GM18909 (cell line): Measurements from ENCODE around the gene TET1.
"Not testable (repeated sequence)": the region's sequence is repeated elsewhere in the genome, so short reads cannot be mapped to it uniquely, and the experiment has no call there.

Experiments
- ATAC-seq: cut with Tn5 transposase; IDR thresholded peaks from one replicate; pipeline ENCODE4 v1.9.1; 2021; ENCODE audit warnings: mild to moderate bottlenecking; ENCODE audit not compliant: unreplicated experiment, poor library complexity

TET1 gene

DNA sequence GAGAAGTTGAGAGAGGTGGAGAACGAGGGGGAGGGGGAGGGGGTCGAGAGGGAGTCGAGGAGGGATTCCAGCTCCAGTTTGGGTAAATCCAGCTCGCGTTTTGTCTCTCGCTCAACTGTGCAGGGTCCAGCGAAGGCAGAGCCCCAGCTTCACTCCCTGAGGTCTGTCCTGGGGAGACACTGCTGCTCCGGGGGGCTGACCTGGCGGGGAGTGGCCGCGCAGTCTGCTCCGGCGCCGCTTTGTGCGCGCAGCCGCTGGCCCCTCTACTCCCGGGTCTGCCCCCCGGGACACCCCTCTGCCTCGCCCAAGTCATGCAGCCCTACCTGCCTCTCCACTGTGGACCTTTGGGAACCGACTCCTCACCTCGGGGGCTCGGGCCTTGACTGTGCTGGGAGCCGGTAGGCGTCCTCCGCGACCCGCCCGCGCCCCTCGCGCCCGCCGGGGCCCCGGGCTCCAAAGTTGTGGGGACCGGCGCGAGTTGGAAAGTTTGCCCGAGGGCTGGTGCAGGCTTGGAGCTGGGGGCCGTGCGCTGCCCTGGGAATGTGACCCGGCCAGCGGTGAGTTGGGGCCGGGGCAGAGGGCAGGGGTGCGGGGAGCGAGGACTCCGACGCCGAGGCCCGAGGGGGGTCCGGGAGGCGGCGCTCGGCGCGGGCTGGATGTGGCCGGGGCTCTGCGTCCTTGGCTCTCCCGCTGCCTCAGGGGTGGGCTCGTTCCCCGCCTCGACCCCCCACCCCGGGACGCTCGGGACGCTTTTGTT is at the start of gene TET1:
TET1 (plus strand) TSS at position 152 of the 757 bp plus-strand sequence. CDS start 12,002 bp downstream, outside the sequence.
- ATAC-seq = no peak

DNA sequence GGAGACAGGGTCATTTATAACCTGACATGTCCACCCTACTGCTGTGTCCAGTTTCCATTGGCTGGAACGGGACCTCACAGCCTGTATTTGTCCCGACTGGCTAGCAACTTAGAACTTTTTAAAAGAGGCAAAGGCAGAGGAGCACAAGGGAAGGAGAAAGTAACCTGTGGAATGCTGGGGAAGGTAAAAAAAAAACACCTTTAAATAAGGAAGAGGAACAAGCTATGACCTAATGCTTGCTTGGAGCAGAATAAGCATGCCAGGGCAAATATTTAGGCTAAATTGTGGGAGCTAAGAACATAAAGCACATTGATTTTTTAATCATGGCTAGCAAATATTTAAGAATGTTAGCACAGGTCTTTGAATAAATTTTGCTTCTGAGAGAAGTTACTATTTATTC is 43.9 kb upstream of the TET1 start:
- ATAC-seq = not testable (repeated sequence)

DNA sequence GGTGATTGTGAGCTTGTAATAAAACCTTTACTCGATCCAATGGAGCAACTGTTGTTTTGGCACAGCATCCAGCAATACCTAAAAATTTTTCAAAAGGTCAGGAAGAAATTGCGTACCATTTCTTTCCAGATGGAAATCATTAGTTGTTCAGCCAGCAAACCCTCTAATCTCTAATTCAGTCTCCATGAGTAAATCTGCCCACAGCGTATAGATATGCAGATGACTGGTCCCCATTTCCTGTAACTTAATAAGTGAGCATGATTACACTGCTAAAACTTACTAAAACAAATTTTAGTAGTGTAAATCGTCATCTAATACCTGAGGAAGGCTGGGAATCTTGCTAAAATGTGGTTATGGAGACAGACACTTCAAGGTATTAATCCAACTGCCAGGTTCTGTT is 43.4 kb upstream of the TET1 start:
- no peak for ATAC-seq

DNA sequence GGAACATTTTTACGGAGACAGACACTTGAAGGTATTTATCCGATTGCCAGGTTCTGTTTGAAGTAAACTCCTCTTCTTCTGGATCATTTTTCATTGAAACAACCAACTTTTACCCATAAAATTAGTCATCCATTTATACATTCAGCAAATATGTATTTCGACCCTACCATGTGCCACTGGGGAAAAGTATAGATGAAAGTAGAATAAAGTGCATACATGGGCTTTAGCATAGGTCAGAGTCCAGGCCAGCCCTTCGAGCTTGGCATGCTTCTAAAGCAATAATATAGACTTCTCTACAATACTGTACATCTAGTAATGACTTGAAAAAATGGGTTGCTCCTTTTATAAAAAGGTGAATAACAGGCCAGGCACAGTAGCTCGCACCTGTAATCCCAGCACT is 42.9 kb upstream of the TET1 start:
- ATAC-seq = no peak

DNA sequence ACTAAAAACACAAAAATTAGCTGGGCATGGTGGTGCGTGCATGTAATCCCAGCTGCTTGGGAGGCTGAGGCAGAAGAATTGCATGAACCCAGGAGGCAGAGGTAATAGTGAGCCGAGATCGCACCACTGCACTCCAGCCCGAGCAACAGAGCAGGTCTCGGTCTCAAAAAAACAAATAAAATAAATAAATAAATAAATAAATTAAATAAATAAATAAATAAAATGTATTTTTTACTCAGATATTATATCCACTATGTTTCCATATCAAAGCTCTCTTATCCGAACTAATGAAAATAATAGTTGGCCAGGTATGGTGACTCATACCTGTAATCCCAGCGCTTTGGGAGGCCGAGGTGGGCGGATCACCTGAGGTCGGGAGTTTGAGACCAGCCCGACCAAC is 41.5 kb upstream of the TET1 start:
- ATAC-seq = not testable (repeated sequence)

DNA sequence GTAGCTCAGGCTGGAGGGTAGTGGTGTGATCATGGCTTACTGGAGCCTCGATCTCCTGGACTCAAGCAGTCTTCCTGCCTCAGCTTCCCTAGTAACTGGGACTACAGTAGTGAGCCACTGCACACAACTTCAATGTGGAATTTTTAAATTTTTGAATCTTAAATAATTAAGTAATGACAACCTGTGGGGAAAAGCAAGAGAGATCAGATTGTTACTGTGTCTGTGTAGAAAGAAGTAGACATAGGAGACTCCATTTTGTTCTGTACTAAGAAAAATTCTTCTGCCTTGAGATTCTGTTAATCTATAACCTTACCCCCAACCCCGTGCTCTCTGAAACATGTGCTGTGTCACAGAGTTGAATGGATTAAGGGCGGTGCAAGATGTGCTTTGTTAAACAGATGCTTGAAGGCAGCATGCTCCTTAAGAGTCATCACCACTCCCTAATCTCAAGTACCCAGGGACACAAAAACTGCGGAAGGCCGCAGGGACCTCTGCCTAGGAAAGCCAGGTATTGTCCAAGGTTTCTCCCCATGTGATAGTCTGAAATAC is 34.6 kb upstream of the TET1 start:
- ATAC-seq = not testable (repeated sequence)

DNA sequence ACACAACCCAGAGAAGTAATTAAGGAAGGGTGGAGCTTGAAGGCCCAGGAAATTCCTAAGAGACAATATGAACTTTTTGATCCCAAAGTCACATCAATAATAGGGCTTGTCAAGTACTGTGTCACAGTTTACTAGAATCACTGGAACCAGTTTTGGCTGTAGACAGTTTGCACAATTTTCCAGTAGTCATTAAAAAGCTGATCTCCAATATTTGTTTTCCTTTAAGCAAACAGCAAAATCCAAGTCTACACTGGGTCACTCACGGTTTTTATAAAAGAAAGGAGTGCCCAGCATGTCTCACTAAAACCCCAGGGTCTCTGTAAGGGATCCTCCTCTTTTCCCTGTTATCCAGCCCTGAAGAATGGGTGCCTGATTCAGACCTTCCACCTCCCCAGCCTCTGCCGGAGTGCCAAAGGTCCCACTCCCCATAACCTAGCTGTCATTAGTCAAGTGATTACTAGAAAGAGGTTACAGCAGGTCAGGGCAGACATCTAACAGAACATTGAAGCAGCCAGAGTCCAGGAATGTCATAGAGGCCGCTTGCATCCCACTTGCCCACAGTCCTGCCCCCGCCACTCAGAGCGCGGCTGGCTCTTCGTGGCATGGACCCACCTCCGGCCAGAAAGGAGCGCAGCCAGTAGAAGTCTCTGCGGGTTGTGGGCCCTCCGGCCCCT is 33.4 kb upstream of the TET1 start:
- ATAC-seq = peak; percentile 63

DNA sequence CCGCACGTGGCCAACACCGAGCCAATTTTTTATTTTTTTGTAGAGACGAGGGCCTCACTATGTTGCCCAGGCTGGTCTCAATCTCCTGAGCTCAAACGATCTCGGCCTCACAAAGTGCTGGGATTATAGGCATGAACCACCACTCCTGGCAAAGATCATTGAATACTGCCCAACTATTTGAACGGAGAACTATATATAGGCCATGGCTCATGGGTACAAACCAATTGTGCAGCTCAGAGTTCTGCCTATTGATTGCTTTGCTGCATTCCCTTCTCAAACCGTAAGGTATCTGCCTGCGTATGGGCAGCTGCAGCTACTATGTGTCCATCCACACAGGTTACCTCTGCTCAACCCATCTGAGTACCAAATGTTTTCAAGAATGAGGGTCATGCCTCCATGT is 23.2 kb upstream of the TET1 start:
- ATAC-seq = no peak

DNA sequence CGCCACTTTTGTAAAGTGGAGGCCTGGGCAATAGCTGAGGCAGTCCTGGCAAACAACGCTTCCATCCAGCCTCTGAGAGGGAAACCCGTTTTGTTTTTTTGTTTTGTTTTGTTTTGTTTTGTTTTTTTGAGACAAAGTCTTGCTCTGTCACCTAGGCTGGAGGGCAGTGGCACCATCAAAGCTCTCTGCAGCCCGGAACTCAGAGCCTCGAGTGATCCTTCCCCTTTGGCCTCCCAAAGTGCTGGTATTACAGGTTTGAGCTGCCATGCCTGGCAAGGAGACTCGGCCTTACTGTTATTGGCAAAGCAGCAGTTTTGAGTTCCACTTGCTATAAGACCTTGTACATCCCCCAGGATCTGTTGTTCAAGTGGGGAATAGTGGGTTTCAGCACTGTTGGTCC is 22.3 kb upstream of the TET1 start:
- ATAC-seq = no peak

DNA sequence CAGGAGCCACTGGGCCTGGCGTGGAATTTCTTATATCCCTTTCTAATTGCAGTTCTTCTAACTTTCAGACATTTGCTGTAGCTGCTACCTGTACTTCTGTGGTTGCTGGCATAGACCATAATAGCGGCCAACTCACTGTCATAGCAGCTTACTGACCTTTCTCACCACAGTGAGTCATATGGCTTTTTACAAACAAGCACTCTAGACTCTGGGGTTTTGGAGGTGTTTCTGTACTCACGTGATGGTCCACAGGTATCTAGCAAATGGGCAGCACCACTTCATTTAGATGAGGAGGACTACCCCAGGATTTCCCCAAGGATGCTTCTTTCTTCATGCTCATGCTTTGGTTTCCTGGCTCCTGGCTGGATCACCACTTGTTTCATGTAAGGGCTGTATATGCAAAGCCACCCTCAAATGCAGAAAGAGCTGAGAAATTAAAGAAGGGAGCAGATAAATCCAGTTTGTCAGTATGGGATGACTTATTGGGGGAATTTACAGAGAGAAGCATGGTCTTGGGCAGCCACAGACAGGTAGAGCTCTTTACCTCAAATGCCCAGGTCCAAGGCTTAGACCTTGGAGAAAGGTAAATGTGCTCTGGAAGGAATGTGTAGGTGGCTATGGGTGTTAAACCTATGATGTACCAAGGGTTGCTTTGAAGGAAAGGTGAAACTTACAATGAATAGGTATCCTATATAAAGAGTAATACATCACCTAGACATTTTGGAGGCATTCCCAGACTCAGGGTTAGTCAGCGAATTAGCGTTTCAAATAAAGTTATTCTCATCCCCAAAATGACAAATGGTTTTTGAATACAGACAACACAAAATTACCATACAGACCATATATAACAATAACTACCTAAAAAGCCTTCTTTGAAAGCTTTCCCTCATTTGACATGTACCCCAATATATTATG is 16.9 kb upstream of the TET1 start:
- ATAC-seq = no peak

DNA sequence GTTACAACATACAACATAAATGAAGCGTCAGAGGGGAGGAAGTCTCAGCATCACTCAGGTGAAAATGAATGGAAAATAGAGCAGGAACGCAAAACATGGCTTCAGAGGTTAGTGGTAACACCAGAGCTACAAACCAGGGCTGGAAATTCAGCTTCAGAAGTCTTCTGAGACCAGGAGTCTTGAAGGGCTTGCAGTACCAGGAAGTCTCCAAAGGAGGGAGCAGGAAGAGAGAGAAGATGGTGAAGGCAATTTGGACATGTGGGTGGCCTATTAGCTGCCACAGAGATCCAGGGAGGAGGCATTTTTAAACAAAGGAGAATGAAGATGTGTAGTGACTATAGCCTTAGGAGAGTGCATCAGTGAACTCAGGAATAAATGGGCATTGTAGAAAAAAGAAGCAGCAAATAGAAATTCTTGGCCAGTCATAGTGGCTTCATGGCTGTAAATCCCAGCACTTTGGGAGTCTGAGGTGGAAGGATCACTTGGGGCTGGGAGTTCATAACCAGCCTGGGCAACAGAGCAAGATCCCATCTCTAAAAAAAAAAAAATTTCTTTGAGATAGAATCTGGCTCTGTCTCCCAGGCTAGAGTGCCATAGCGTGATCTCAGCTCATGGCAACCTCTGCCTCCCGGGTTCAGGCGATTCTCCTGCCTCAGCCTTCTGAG is 9.3 kb upstream of the TET1 start:
- peak; percentile 66 for ATAC-seq

DNA sequence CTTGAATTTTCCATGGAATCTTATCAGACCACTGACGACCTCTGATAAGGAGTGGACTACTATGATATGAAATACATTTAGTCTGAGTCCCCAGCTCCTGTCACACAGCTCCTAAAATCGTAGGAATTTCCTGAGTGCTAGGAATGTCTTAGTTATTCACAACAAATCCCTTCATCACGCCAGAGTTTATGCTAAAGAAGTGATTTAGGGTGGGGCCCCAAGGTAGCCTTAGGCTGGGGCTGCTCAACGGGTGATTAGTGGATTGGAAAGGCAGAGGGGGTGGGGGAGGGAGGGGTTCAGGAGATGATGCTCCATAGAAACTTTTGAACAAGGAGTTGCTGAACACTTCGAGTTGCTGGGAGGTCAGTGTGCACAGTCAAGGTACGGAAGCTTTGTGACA is 7.0 kb upstream of the TET1 start:
- no peak for ATAC-seq

DNA sequence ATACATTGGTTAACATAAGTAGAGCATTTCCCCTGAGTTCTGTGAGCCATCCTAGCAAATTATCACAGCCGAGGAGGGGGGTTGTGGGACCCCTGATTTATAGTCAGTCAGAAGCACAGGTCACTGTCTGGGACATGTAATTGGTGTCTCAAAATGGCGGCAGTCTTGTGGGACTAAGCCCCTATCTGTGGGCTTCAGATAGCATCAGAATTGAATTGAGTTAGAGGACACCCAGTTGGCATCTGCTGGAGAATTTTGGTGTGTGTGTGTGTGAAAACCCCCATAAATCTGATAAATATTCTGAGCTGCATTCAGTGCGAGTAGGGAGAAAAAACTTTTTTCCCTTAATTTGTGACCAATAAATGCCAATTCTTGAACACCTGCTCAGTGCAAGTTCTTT is 6.5 kb upstream of the TET1 start:
- no peak for ATAC-seq

DNA sequence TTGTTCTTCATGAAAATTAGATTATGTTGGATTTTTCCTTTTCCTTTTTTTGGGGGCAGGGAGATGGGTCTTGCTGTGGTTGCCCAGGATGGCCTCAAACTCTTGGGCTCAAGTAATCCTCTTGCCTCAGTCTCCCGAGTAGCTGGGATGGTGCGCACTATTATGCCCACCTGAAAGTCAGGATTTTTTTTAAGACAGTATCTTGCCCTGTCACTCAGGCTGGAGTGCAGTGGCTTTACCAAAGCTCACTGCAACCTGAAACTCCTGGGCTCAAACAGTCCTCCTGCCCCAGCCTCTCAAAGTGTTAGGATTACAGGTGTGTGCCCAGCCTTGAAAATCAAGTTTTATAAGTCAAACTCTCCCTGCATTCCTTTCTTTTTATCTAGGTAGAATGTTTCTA is 1.7 kb upstream of the TET1 start:
- no peak for ATAC-seq

DNA sequence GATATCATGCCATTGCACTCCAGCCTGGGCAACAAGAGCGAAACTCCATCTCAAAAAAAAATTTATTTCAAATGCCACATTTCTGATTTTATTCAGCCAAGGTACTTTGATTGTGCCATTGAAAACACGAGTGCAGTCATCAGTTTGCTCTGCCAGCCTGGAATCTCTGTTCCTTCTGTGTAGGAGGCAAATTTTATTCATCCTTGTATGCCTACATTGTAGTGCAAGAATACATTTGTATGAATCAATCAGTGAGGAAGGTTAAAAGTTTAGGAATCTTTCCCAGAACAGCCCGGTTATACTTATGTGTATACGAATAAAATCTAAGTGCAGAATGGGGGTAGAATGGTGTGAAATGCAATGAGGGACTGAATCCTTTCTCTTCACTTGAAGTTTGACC is 886 bp upstream of the TET1 start:
- ATAC-seq = no peak

DNA sequence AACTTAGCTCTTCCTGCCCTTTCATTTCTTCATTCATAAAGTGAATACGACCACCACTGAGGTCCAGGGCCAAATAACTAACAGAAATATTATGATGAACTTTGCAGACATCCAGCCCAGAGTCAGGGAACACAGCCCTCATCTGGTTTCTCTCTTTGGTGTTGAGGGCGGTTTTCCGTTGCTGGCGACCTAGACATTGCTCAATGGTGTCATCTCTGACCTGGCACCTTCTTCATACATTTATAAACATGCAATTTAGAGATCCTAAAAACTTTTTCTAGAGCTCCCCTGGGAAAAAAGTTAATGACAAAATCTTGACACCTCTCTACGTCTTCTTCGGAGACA is 324 bp upstream of the TET1 start:
- no peak for ATAC-seq

DNA sequence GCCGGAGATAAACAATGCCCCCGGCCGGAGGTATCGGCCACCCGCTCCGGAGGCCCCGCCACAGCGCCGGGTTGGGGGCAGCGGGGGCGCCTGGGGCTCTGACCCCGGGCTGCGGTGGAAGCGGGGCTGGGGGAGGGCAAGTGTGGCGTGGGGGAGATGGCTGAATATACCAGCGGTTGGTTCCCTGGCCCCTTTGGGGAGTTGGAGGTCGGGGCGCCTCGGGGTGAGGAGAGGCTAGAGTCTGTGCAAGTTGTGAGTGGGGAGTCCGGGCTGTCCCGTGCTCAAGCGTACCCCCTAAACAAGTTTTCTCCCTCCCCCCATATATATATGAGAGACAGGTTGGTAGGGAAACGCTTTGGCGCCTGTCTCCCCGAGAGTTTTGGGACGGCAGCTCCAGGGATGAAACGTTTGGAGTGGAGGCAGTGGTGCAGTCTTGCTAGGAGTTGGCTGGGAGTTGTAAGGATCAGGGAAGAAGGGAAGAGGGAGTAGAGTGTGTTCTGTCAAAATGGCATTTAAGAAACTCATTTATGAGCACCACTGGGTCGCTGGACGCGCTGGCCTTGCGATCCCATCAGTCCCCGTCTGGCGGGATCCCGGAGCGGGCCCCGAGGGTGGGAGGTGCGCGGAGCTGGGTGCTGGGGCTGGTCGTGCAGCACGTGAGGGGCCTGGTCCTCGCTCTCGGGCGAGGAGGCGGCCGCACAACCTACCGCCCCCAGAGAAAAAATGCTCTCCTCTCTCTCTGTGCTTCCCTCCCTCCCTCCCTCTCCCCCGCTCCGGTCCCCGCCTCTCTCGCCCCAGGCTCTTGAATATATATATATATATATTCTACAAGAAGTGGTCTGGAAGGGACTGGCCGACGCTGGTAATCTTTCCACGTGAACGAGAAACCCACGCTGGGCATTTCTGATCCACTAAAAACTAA is 1.1 kb downstream of the TET1 start:
- ATAC-seq = no peak

DNA sequence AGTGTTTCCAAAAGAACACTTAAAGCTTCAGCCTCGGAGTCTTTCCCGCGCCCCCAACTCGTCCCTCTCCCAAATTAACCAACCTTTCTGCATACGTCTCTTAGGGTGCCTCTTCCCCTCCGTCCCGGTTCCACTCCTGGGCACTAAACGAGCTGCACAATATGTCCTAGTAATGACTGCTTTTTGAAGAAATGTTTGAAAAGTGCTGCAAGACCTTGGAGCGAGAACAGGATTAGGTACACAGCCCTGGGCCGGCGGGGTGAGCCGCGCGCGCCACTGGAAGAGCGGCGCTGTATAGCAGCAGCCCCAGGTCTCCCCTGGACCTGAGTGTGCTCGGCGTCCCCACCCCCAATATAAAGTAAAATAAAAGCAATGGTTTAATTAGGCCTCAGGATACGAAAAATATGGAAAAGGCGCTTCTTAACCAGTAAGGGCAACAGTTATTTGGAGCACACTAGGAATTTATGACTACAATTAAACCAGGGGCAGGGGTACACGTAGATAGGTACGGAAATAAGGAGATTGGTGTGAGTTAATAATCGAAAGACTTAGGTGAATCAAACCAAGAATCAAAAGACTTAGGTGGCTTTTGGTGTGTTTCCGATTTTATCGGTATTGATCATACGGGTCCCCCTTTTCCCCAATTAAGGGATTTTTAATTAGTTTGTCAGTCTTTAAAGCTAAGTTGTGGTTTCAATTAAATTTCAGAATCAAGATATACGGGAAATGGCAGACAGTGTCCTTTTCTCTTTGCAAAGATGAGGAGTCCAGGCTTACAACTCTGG is 1.9 kb downstream of the TET1 start:
- ATAC-seq = no peak
